Esophagus muscularis mucosa (tissue), 4 donors: ENCODE data around the gene HYDIN. TPM values are rescaled to one million over a fixed set of nuclear protein-coding genes. Genes with fewer than 3 reads are reported as not detected.

Experiments
- DNase-seq: peaks from one replicate; pipeline ENCODE4 v3.0.0-alpha.2; 2017; ENCODE audit errors: extremely low spot score
- H3K27ac ChIP-seq, 4 donors: fragments of 200-600 bp; sonication (generic); replicated peaks in 1 of 4; 1 replicate in 3 of 4; 2 replicates in 1 of 4; pipeline ENCODE4 v1.5.1; 2016 to 2019; ENCODE audit warnings: mild to moderate bottlenecking in 1 of 4
- H3K27me3 ChIP-seq, 4 donors: fragments of 200-600 bp; sonication (generic); one replicate each; pipeline versions ENCODE4 v1.5.1 to v1.6.0; 2016 to 2019
- H3K36me3 ChIP-seq, 4 donors: fragments of 200-600 bp; sonication (generic); one replicate each; pipeline ENCODE4 v1.5.1; 2016 to 2019
- H3K4me1 ChIP-seq, 4 donors: fragments of 200-600 bp; sonication (generic); one replicate each; pipeline ENCODE4 v1.5.1; 2016 to 2019
- H3K4me3 ChIP-seq, 4 donors: fragments of 200-600 bp; sonication (generic); 1 replicate in 2 of 4; 2 replicates in 2 of 4; pipeline ENCODE4 v1.5.1; 2016 to 2019; ENCODE audit warnings: mild to moderate bottlenecking in 4 of 4, moderate library complexity in 1 of 4
- H3K9me3 ChIP-seq, 4 donors: fragments of 200-600 bp; sonication (generic); 1 replicate in 3 of 4; 2 replicates in 1 of 4; pipeline ENCODE4 v1.5.1; 2016 to 2019
- EP300 ChIP-seq: sonication (generic); formaldehyde crosslinking; IDR thresholded peaks from one replicate; pipeline ENCODE4 v1.6.1; 2017; ENCODE audit warnings: antibody characterized with exemption
- POLR2A ChIP-seq: fragments of 450-650 bp; IDR thresholded peaks from one replicate; pipeline ENCODE4 v1.6.1; 2017; ENCODE audit warnings: antibody characterized with exemption, moderate library complexity, mild to moderate bottlenecking, low read depth
- POLR2AphosphoS5 ChIP-seq, 2 donors: sonication (generic); formaldehyde crosslinking; IDR thresholded peaks; one replicate each; pipeline ENCODE4 v1.6.1; 2017; ENCODE audit warnings: antibody characterized with exemption in 2 of 2
- WGBS: methylation state at CpG from one replicate; pipeline ENCODE4 v1.1.5; 2018; 5-methylcytosine and 5-hydroxymethylcytosine counted together
- intact Hi-C: fragments of 100-400 bp; cut with DNase I; formaldehyde crosslinking; loops from one replicate; pipeline ENCODE4 v1.15.1; 2023
- total RNA-seq, 4 donors: library from RNA; depleted of rRNA; stranded (reverse); fragments of >200 nt; gene quantifications; one replicate each; pipeline versions ENCODE4 v1.1.0 to v1.2.1, GENCODE V29; 2016
- TF ChIP-seq, protein P1 (sequence below), 3 experiments: fragments of 200-600 bp in 2 of 3; fragments of 450-650 bp in 1 of 3; sonication (generic) in 2 of 3; IDR thresholded peaks; one replicate each; pipeline ENCODE4 v1.5.1; 2017 to 2019; ENCODE audit warnings: antibody characterized with exemption in 3 of 3, mild to moderate bottlenecking in 2 of 3, moderate library complexity in 1 of 3

The HYDIN gene
- total RNA-seq, 4 donors from 2014 or later: 0.32 to 2.6 (median 1.5) TPM

DNA sequence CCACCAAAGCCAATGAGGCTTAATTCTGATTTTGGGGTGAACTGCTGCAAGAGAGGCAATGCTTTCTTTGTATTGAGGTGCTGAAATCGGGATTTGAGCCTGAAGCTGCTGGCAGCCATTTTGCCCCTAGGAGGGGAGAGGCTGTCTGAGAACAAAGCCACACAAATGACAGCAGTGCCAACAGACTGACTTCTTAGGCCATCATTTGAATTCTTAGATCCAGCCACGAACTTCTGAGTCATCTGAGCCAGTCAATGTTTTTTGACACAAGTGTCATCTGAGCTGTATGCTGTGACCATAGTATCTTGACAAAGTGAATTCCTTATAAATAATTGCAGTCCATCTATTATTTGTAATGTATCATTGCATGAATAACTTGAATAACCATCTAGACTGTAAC, 29.0 kb downstream of the HYDIN start:
- no peaks in the 10 kb centered on the region for H3K36me3 ChIP-seq
- H3K4me1 ChIP-seq: no peaks in the 10 kb centered on the region
- no peak overlapping the region for H3K4me3 ChIP-seq
- no peak for DNase-seq
- H3K9me3 ChIP-seq: peaks cover 0 to 21% (median 6%) of the 10 kb centered on the region in 4 donors
- intact Hi-C loops: no loop called here
- H3K27me3 ChIP-seq: peaks cover 0 to 11% (median 0%) of the 10 kb centered on the region in 4 donors
- 63% methylated on average over 2 of the region's 2 CpGs for WGBS
- no peak for TF ChIP-seq POLR2AphosphoS5 (IDR thresholded peaks at IDR 0.05)
- TF ChIP-seq, protein P1, sequence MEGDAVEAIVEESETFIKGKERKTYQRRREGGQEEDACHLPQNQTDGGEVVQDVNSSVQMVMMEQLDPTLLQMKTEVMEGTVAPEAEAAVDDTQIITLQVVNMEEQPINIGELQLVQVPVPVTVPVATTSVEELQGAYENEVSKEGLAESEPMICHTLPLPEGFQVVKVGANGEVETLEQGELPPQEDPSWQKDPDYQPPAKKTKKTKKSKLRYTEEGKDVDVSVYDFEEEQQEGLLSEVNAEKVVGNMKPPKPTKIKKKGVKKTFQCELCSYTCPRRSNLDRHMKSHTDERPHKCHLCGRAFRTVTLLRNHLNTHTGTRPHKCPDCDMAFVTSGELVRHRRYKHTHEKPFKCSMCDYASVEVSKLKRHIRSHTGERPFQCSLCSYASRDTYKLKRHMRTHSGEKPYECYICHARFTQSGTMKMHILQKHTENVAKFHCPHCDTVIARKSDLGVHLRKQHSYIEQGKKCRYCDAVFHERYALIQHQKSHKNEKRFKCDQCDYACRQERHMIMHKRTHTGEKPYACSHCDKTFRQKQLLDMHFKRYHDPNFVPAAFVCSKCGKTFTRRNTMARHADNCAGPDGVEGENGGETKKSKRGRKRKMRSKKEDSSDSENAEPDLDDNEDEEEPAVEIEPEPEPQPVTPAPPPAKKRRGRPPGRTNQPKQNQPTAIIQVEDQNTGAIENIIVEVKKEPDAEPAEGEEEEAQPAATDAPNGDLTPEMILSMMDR (IDR thresholded peaks at IDR 0.05): no peak
- TF ChIP-seq POLR2A: no peak
- no peak for TF ChIP-seq EP300
- H3K27ac ChIP-seq: no peak overlapping the region

DNA sequence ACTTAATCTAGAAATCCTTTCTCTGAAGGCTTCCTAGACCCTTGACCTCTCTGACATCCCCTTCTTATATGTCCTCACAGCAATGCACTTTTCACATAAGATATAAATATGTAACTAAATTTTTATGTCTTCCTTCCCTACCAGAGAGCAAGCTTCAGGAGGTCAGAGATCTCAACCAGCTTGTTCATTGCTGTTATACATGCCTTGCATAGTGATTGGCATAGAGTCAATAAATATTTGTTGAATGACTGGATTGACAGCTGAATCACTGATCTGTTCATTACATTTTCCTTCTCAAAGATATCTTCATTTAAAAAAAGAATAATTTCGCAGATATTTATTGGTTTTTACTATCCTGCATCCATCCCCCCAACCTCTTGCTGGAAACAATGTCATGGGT, 29.5 kb downstream of the HYDIN start:
- TF ChIP-seq, protein P1 (IDR thresholded peaks at IDR 0.05): no peak
- TF ChIP-seq POLR2A: no peak
- intact Hi-C loops: no loop called here
- no peak for DNase-seq
- 78% methylated on average over 1 of the region's 1 CpG for WGBS
- H3K9me3 ChIP-seq: peaks cover 0 to 17% (median 6%) of the 10 kb centered on the region in 4 donors
- no peaks in the 10 kb centered on the region for H3K36me3 ChIP-seq
- no peaks in the 10 kb centered on the region for H3K4me1 ChIP-seq
- peaks cover 0 to 10% (median 0%) of the 10 kb centered on the region in 4 donors for H3K27me3 ChIP-seq
- no peak overlapping the region for H3K27ac ChIP-seq
- no peak overlapping the region for H3K4me3 ChIP-seq

DNA sequence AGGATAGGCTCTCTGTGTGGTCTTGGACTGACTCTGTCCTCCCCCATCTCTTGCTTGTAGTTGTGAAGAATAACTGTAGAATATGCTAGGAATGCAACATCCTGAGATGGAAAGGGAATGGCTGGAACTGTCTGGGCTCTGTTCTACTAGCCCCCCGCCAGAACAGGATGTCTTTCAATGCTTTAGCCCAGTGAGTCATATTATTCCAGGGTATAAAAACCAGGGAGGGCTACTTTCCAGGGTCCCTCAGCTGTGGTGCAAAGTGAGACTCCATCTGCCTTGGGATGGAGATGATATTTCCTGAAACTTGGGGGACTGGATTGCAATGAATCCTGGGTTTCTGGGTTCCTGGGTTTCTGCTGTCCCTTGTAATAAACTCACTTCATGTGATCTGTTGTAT, 32.1 kb downstream of the HYDIN start:
- peaks cover 0 to 14% (median 6%) of the 10 kb centered on the region in 4 donors for H3K9me3 ChIP-seq
- H3K4me3 ChIP-seq: no peak overlapping the region
- DNase-seq: no peak
- intact Hi-C loops: no loop called here
- H3K4me1 ChIP-seq: no peaks in the 10 kb centered on the region
- no peaks in the 10 kb centered on the region for H3K27me3 ChIP-seq
- no peaks in the 10 kb centered on the region for H3K36me3 ChIP-seq
- 67% methylated on average over 1 of the region's 1 CpG for WGBS
- TF ChIP-seq POLR2AphosphoS5 (IDR thresholded peaks at IDR 0.05) (no peak), POLR2A (no peak)
- TF ChIP-seq, protein P1 (IDR thresholded peaks at IDR 0.05): no peak
- no peak overlapping the region for H3K27ac ChIP-seq

DNA sequence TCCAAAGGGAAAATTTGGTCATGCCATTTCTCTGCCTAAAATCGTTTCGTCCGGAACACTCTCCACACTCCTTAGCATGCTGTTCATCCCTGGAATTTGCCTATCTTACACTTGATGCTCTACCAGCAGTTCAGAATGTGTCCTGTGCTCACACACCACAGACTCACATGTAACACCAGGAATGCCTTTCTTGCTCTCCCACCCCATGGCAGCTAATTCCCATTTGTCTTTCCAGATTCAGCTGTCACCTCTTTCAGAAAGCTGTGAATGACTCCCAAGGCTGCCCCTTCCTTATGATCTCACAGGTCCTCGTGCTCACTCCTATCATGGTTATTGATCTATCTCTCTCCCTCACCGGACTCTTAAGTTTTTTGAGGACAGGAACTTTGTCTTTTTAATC, 38.1 kb downstream of the HYDIN start:
- WGBS: 61% methylated on average over 5 of the region's 5 CpGs
- Histone ChIP-seq H3K27me3 (no peaks in the 10 kb centered on the region), H3K9me3 (no peaks in the 10 kb centered on the region), H3K36me3 (no peaks in the 10 kb centered on the region), H3K27ac (no peak overlapping the region), H3K4me3 (no peak overlapping the region), H3K4me1 (no peaks in the 10 kb centered on the region)
- no peak for DNase-seq
- intact Hi-C loops: no loop called here
- TF ChIP-seq POLR2AphosphoS5 (IDR thresholded peaks at IDR 0.05): no peak
- TF ChIP-seq EP300: no peak

DNA sequence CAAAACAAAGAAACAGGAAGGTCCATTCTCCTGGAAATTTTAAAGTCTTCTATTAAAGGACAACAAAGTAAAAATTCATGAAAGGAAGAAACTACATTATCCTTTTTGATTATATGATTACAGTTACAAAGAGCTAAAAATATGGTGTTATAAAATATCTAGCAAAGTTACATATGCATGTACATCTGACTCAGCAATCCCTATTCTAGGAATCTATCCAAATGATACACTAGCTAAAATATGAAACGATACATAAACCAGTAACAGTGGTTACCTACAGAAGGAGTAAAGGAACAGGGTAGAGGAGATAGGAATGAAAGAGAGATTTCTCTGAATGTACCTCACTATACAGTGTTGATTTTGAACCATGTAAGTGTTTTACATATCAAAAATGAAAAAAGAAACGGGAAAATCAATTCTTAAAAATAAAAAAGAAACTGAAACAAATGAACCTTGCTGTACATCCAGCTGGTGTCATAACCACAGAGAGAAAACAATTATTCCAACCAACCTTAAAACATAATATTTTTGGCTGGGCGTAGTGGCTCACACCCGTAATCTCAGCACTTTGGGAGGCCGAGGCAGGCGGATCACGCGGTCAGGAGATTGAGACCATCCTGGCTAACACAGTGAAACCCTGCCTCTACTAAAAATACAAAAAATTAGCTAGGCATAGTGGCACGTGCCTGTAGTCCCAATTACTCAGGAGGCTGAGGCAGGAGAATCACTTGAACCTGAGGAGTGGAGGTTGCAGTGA, 41.4 kb downstream of the HYDIN start:
- H3K27me3 ChIP-seq: no peaks in the 10 kb centered on the region
- no peak overlapping the region for H3K27ac ChIP-seq
- 89% methylated on average over 9 of the region's 9 CpGs for WGBS
- intact Hi-C loops: no loop called here
- H3K4me3 ChIP-seq: no peak overlapping the region
- no peaks in the 10 kb centered on the region for H3K4me1 ChIP-seq
- H3K9me3 ChIP-seq: no peaks in the 10 kb centered on the region
- TF ChIP-seq EP300 (no peak), POLR2AphosphoS5 (IDR thresholded peaks at IDR 0.05) (no peak)
- TF ChIP-seq, protein P1 (IDR thresholded peaks at IDR 0.05): no peak
- no peak for DNase-seq
- no peaks in the 10 kb centered on the region for H3K36me3 ChIP-seq
